HL-60/S4 (cell line): ENCODE data around the gene SLC38A8.

Source experiments
- in situ Hi-C: fragments of 300-500 bp; cut with MboI; formaldehyde crosslinking; loops from 2 replicates; pipeline ENCODE4 v1.14.3; 2022; ENCODE audit warnings: low sequenced_read_pairs

SLC38A8 gene

DNA sequence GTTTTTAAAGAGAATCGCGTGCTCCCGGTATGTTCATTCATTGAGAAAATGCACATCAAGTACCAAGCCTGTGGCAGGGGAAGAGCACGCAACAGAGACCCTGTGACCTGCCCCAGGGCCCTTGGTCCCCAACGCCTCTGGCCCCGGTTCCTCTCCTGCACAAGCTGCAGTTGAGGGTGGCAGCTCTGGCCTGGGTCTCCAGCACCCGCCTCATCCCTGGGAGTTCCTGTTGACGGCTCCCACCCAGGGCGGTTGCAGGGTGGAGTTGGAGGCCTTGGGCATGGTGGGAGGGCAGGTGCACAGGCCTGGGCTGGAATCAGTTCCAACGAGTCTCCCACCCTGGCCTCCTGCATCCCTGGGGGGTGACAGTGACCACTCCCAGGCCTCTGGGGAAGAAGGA, 69.5 kb downstream of the SLC38A8 start:
- in situ Hi-C loops: loop anchor here (25.0 kb wide), 2 partner anchors 214 to 514 kb away; partner anchors contain the start of genes ADAD2 and TAF1C

DNA sequence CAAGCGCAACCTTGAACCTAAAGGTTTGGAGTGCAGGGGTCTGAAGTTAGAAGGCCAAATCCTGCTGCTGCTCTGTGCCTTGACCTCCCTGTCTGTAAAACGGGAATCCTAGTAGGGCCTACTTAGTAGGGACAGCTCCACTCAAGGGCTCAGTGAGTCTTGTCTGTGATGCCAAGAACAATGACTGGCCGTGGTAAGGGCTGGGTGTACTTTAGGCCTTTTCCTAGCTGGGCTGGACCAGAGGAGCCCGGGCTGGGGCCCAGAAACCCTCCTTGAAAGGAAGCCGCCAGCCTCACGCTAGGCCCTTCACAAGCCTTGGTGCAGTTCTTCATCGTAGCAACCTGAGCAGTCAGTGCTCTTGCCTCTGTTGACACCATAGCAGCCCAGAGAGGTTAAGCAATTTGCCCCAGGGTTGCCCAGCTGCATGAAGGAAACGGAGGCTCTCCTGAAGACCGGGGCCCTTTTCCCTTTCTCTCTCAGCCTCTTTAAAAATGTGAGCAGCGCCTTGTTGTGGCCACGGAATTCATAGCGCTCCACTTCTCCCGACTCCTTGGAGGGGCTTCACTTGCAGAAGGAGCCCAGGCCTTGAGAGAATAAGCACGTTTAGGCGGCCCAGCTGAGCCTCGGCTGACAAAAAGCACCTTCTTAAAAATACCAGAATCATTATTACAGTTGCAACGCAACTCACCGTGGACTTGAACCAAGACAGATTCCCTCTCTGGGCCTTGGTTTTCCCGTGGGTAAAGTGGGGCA, 70.2 kb downstream of the SLC38A8 start:
- in situ Hi-C loops: loop anchor here (25.0 kb wide), 2 partner anchors 215 to 515 kb away; partner anchors contain the start of genes ADAD2 and TAF1C

DNA sequence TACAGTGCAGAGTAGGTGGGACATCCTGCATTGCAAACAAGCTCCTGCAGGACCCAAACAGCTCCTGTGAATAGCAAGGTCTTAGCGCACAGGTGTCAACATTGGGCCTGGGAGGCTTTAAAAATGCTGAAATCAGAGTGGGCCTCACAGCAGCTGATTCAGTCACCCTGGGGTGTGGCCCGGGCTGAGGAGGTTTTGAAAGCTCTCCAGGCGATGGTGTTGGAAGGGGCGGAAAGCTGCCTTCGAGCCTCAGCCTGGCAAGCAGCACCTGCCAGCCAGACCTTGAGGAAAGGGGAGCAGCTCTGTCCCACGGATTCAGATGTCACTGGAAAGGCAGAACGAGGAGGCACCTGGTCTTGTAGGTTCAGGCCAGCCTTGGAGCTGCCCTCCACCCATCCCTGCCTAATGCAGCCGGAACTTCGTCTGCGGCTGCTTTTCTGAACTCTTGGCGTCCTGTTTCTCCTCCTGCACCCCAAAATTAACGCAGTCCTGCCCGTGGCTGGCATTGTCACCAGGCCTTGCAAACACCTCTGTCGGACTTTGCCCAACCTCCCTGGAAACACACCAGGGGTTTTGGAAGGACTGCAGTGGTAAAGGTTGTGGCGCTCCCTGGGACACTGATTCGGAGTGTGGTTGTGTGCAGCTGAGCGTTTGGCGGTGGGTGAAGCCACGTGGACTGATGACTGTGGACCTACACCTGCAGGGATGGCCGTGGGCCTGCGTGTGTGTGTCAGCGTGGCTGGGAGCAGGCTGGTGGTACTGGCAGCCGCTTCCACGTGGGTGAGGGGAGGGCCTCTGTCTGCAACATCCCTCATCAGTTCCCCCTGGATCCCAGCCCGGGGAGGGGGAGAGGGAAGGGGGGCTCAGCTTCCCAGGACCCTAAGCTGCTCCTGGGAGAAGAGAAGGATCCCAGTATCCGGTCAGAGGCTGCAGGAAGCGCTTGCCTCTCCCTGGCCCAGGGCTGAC, 71.1 kb downstream of the SLC38A8 start:
- in situ Hi-C loops: loop anchor here (25.0 kb wide), 2 partner anchors 216 to 516 kb away; partner anchors contain the start of genes ADAD2 and TAF1C

DNA sequence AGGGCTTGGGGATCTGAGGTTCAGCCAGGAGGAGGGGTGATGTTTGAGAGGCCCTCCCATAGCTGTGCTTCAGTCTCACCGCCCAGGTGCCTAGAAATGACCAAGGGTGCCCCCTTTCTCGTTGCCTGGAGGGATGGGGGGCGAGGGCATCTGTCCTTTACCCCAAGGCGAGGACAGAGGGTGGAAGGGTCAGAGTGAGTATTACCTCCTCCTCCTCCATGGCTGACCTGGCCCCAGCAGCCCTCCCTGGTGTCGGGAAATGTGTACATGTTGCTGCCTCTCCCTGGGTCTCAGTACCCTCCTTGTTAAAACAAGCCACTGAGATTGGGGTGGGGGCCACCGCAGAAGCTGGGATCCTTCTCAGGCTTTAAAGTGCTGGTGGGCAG, 72.2 kb downstream of the SLC38A8 start:
- in situ Hi-C loops: loop anchor here (25.0 kb wide), 2 partner anchors 217 to 517 kb away; partner anchors contain the start of genes ADAD2 and TAF1C

DNA sequence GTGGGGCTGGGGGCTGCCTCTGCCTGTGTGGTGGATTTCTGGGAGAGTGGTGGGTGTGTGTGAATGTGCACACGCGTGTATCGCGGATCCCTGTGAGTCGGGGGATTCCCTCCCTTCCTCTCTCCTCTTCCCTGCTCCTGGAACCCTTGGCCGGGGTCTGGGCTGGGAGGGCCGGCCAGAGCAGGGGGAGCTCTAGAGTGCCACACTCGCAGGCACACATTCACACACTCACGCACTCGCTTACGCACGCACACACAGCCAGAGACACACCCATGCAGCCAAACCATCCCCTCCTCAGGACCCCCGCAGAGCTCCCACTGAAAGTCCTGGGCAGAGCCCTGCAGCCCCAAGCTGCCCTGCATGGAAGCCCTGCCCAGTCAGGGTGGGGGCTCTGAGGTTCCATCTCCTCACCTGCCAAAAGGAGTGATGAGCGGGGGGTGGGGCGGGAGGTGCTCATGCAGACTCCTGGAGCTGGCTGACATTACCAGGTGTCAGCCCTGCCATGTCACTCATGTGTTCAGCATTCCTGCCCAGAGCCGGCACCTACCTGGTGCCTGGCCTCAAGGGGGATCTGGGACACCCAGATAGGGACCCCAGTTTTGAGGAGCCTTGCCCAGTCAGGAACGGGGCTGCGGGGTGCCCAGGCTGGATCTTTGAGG, 72.7 kb downstream of the SLC38A8 start:
- in situ Hi-C loops: loop anchor here (25.0 kb wide), 2 partner anchors 217 to 517 kb away; partner anchors contain the start of genes ADAD2 and TAF1C

DNA sequence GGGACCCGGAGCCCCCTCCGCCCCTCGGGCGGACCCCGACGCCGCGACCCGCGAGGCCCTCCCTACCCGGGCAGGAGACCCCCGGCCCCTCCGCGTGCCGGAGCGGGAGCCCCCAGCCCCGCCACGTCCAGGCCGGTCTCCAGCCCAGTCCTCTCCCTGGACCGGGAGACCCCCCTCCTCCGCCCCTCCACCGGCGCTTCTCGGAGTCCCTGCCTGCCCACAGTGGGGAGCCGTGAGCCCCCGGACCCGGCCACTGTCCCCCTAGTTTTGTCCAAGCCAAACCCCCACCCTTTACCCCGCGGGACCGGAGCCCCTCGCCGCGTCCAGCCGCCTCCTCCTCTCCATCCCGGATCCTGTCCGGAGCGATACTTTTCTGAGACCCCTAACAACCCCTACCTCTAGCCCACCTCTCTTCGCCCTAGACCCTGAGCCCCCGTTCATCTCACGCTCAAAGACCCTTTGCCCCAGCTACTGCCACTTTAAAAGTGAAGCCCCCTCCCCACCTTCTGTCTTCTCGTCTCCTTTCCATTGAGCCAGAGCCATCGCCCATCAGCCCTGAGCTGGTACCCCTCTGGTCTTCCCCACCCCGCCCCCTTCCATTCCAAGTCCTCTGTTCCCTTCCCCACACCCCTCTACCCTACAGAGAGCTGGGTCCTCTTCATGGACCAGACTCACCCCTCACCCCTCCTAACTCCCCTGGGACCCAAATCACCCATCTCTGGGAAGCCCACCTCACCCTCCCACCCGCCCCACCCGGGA, 73.5 kb downstream of the SLC38A8 start:
- in situ Hi-C loops: loop anchor here (25.0 kb wide), 2 partner anchors 218 to 518 kb away; partner anchors contain the start of genes ADAD2 and TAF1C

DNA sequence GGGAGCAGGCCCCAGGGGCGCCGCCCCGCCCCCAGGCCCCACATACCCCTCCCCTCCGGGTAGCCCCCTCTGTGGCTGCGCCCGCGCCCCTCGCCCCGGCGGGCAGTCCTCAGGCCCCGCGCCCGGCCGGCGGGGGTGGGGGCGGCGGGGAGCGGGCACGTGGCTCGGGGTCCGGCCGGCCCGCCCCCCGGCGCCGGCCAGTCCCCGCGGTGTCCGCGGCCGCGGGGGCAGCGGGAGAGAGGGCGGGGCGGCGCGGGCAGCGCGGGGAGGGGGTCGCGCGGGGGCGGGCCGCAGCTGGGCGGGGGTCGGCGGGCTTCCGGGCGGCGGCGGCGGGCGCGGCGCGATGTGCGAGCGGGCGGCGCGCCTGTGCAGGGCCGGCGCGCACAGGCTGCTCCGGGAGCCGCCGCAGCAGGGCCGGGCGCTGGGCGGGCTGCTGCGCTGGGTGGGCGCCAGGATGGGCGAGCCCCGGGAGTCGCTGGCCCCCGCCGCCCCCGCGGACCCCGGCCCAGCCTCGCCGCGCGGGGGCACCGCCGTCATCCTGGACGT, 74.2 kb downstream of the SLC38A8 start:
- in situ Hi-C loops: loop anchor here (25.0 kb wide), 2 partner anchors 219 to 519 kb away; partner anchors contain the start of genes ADAD2 and TAF1C

DNA sequence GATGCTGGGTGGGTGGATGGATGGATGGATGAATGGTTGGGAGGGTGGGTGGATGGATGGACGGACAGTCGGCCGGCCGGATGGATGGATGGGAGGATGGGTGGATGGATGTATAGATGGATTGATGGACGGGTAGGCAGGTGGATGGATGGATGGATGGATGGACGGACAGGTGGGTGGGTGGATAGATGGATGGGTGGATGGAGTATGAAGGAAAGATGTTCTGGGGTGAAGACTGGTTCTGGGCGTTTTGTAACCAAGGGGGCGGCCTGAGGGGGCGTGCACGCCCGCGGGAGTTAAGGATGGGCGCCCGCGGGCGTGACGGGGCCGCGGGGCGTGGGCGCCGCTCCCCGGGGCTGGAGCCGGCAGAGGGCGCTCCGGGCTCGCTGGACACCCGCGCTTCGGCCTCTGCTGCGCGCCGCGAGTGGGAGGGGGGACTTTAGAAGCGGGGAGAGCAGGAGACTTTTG, 74.7 kb downstream of the SLC38A8 start, which contains the start of gene NECAB2:
Gene NECAB2 (plus strand): TSS at position 407 of the 468 bp plus-strand sequence. CDS start 405 bp downstream, outside the sequence.
- in situ Hi-C loops: loop anchor here (25.0 kb wide), 2 partner anchors 219 to 519 kb away; partner anchors contain the start of genes ADAD2 and TAF1C

DNA sequence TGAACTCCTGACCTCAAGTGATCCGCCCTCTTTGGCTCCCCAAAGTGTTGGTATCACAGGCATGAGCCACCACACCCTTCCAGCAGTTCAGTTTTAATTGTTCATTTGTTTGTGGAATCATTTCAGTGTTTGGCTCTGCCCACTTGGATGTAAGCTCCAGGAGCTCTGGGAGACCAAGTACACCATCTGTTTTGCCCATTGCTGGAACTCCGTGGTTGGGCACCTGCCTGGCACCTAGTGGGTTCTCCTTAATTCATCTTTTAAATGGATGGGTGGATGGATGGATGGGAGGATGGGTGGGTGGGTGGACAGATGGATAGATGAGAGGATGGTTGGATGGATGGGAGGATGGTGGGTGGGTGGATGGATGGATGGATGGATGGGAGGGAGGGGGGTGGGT, 75.5 kb downstream of the SLC38A8 start:
- in situ Hi-C loops: loop anchor here (25.0 kb wide), 2 partner anchors 220 to 520 kb away; partner anchors contain the start of genes ADAD2 and TAF1C

DNA sequence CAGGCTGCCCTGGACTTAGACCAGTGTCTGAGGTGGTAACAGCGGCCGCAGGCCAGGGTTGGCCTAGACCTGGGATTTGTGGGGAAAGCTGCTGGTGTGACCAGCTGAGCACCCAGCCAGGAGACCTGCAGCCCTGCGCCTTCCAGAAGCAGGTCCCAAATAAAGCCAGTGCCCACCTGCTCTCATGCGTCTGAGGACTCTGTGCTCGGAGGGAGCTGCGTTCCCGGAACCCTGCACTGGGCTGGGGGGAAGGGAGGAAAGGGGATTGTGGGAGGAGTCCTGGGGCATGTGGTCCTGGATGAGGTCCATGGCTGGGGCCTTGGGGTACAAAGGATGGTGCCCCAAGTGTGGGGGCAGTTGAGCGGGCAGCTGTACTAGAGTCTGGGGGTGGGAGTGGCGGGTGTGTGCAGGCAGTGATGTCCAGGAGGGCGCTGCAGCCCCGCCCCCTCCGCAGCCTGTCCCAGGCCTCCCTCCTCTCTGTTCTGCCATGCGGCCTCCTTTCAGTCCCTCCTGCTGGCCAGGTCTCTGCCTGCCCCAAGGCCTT, 76.4 kb downstream of the SLC38A8 start:
- in situ Hi-C loops: loop anchor here (25.0 kb wide), 2 partner anchors 221 to 521 kb away; partner anchors contain the start of genes ADAD2 and TAF1C

DNA sequence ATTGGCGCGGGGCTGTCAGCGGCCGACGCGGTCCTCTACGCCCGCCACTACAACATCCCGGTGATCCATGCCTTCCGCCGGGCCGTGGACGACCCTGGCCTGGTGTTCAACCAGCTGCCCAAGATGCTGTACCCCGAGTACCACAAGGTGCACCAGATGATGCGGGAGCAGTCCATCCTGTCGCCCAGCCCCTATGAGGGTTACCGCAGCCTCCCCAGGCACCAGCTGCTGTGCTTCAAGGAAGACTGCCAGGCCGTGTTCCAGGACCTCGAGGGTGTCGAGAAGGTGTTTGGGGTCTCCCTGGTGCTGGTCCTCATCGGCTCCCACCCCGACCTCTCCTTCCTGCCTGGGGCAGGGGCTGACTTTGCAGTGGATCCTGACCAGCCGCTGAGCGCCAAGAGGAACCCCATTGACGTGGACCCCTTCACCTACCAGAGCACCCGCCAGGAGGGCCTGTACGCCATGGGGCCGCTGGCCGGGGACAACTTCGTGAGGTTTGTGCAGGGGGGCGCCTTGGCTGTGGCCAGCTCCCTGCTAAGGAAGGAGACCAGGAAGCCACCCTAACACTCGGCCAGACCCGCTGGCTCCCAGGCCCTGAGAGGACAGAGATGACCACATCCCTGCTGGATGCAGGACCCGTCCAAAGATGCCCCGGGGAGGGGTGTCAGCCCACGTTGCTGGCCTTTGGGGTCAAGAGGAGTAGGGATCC, 77.0 kb downstream of the SLC38A8 start:
- in situ Hi-C loops: loop anchor here (25.0 kb wide), 2 partner anchors 222 to 522 kb away; partner anchors contain the start of genes ADAD2 and TAF1C

DNA sequence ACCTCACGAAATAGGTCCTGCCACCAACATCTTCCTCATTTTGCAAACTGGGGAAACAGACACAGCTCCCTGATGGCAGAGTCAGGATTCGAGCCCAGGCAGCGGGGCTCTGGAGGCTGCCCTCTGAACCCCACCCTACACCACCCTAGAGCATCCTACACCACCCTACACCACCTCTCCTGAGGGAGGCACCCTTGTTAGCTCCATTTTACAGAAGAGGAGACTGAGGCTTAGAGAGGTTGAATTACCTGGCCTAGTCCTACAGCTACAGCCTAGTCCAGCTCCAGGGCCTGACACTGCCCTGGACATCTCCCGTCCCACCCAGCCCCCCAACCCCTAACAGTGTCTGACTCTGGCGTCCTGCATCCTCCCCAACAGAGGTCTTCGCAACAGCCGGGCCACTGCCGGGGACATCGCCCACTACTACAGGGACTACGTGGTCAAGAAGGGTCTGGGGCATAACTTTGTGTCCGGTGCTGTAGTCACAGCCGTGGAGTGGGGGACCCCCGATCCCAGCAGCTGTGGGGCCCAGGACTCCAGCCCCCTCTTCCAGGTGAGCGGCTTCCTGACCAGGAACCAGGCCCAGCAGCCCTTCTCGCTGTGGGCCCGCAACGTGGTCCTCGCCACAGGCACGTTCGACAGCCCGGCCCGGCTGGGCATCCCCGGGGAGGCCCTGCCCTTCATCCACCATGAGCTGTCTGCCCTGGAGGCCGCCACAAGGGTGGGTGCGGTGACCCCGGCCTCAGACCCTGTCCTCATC, 77.7 kb downstream of the SLC38A8 start:
- in situ Hi-C loops: loop anchor here (25.0 kb wide), 2 partner anchors 222 to 522 kb away; partner anchors contain the start of genes ADAD2 and TAF1C

DNA sequence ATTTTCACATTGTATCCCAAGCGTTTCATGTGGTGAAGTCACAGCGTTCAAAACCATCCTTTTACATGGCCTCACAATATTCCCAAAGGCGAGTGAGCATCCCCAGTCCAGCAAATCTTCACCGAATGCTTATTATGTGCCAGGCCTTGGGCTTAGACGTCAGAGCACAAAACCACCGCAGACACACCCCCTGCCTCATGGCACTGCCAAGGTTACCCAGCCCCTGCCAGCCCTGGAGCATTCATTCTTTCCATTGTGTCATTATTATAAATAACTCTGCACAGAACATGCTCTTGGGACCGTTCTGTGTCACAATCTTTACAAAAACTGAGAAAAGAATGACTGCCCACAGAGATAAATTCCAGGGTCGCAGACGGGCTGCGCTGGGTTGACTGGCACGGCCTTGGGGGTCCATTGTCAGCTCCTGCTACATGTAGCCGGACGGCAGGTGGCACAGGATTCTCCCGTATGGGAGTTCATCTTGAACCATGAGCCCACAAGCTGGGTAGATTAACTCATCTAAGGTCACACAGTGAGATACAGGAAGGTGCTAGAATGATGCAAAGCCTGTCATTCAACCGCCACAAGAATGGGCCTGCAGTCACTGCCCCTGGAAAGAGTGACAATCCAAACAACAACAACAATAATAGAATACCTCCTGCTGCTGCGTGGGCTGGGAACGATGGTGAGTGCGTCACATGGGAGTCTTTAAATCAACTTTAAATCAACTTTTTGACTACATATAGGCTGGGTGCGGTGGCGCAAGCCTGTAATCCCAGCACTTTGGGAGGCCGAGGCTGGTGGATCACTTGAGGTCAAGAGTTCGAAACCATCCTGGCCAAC, 79.1 kb downstream of the SLC38A8 start:
- in situ Hi-C loops: loop anchor here (25.0 kb wide), 2 partner anchors 224 to 524 kb away; partner anchors contain the start of genes ADAD2 and TAF1C

DNA sequence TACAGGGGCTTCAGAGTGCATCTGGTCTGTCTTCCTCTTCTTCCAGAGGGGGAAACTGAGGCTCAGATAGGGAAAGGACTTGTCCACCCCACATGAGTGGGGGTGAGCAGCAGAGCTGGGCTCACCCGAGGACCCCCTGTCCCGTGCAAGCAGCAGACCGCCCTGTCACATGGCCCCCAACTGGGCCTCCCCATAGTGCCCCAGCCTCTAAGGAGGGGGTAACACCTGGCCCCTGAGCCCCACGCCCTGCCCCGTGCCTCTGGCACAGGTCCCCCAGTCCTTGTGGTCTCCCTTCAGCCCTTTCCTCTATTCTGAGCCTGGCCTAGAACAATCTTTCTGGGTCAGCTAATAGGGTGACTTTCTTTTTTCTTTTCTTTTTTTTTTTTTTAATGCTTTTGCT, 81.0 kb downstream of the SLC38A8 start:
- in situ Hi-C loops: loop anchor here (25.0 kb wide), 2 partner anchors 226 to 526 kb away; partner anchors contain the start of genes ADAD2 and TAF1C

DNA sequence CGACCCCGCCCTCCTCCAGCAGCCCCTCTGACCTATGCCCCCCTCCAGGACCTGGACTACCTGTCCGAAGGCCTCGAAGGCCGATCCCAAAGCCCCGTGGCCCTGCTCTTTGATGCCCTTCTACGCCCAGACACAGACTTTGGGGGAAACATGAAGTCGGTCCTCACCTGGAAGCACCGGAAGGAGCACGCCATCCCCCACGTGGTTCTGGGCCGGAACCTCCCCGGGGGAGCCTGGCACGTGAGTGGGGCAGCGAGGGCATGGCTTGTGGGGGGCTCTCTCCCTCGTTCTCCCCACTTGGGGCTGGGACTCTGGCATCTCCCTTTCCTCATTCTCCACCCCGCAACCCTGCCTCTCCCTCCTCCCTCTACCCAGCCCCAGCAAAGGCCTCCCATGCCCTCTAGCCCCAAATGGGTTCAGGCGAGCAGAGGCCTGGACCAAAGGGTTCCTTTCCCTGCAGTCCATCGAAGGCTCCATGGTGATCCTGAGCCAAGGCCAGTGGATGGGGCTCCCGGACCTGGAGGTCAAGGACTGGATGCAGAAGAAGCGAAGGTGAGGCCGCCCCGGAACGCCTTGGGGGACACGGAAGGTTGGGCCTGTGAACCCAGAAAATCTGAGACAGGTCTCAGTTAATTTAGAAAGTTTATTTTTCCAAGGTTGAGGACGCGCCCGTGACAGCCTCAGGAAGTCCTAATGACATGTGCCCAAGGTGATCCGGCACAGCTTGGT, 81.9 kb downstream of the SLC38A8 start:
- in situ Hi-C loops: loop anchor here (25.0 kb wide), 2 partner anchors 227 to 527 kb away; partner anchors contain the start of genes ADAD2 and TAF1C
